ENCODE measurements around the gene GALNT16.

GALNT16 gene

GRCh38 chr14:69368381-69368780 is 108.4 kb downstream of the GALNT16 start:
- no peak for TF ChIP-seq CTCF (conservative IDR thresholded peaks at IDR 0.05; ENCODE audit: low read depth, low read length)
- no peak overlapping the region for H3K4me3 ChIP-seq (ENCODE audit: low read depth, low read length)
- DNase-seq (ENCODE audit: low read depth): no peak

GRCh38 chr14:69370061-69370460 is 110.1 kb downstream of the GALNT16 start:
- no peak for TF ChIP-seq CTCF (conservative IDR thresholded peaks at IDR 0.05; ENCODE audit: low read depth, low read length)
- DNase-seq (ENCODE audit: low read depth): no peak
- no peak overlapping the region for H3K4me3 ChIP-seq (ENCODE audit: low read depth, low read length)

- no peak for DNase-seq (ENCODE audit: low read depth)
- TF ChIP-seq CTCF (conservative IDR thresholded peaks at IDR 0.05; ENCODE audit: low read depth, low read length): no peak
- H3K4me3 ChIP-seq (ENCODE audit: low read depth, low read length): no peak overlapping the region
These were observed 112.2 kb downstream of the GALNT16 start for GRCh38 chr14:69372146-69372545.

GRCh38 chr14:69373104-69373503 is 113.1 kb downstream of the GALNT16 start:
- H3K4me3 ChIP-seq (ENCODE audit: low read depth, low read length): no peak overlapping the region
- no peak for DNase-seq (ENCODE audit: low read depth)
- no peak for TF ChIP-seq CTCF (conservative IDR thresholded peaks at IDR 0.05; ENCODE audit: low read depth, low read length)

GRCh38 chr14:69374235-69374634 is 114.3 kb downstream of the GALNT16 start:
- no peak for DNase-seq (ENCODE audit: low read depth)
- no peak overlapping the region for H3K4me3 ChIP-seq (ENCODE audit: low read depth, low read length)
- TF ChIP-seq CTCF (conservative IDR thresholded peaks at IDR 0.05; ENCODE audit: low read depth, low read length): no peak

GRCh38 chr14:69375182-69375581 is 115.2 kb downstream of the GALNT16 start:
- TF ChIP-seq CTCF (conservative IDR thresholded peaks at IDR 0.05; ENCODE audit: low read depth, low read length): no peak
- no peak for DNase-seq (ENCODE audit: low read depth)
- no peak overlapping the region for H3K4me3 ChIP-seq (ENCODE audit: low read depth, low read length)

GRCh38 chr14:69375722-69376121 is 115.8 kb downstream of the GALNT16 start:
- no peak for TF ChIP-seq CTCF (conservative IDR thresholded peaks at IDR 0.05; ENCODE audit: low read depth, low read length)
- DNase-seq (ENCODE audit: low read depth): no peak
- H3K4me3 ChIP-seq (ENCODE audit: low read depth, low read length): no peak overlapping the region
